Esophagus squamous epithelium (tissue), 5 donors: ENCODE results near the gene IL31RA. TPM values are rescaled to one million over a fixed set of nuclear protein-coding genes. Genes with fewer than 3 reads are reported as not detected.

Experiments used
- DNase-seq: peaks from one replicate; lab custom pipeline; 2025; lab: John Stamatoyannopoulos, UW
- H3K27ac ChIP-seq, 4 donors: fragments of 200-600 bp; sonication (generic); one replicate each; pipeline ENCODE4 v1.5.1; 2016 to 2019; ENCODE audit warnings: mild to moderate bottlenecking in 1 of 4
- H3K27me3 ChIP-seq, 4 donors: fragments of 200-600 bp; sonication (generic); 1 replicate in 3 of 4; 2 replicates in 1 of 4; pipeline versions ENCODE4 v1.5.1 to v1.6.0; 2017 to 2021; ENCODE audit warnings: antibody characterized with exemption in 1 of 4
- H3K36me3 ChIP-seq, 3 donors: fragments of 200-600 bp; sonication (generic); one replicate each; pipeline ENCODE4 v1.5.1; 2016 to 2019
- H3K4me1 ChIP-seq, 3 donors: fragments of 200-600 bp; sonication (generic); one replicate each; pipeline ENCODE4 v1.5.1; 2017 to 2019
- H3K4me3 ChIP-seq, 4 donors: fragments of 200-600 bp; sonication (generic); 1 replicate in 3 of 4; 2 replicates in 1 of 4; pipeline ENCODE4 v1.5.1; 2016 to 2019; ENCODE audit warnings: mild to moderate bottlenecking in 2 of 4, moderate library complexity in 1 of 4
- H3K9me3 ChIP-seq, 3 donors: fragments of 200-600 bp; sonication (generic); one replicate each; pipeline ENCODE4 v1.5.1; 2016 to 2019
- CTCF ChIP-seq, 6 experiments: fragments of 450-650 bp in 4 of 6; fragments of 200-600 bp in 2 of 6; sonication (generic) in 2 of 6; IDR thresholded peaks; one replicate each; pipeline ENCODE4 v1.5.1; 2016 to 2019; ENCODE audit warnings: antibody characterized with exemption in 6 of 6, mild to moderate bottlenecking in 4 of 6, moderate library complexity in 4 of 6
- POLR2A ChIP-seq, 4 donors: fragments of 450-650 bp; IDR thresholded peaks; one replicate each; pipeline ENCODE4 v1.6.1; 2017; ENCODE audit warnings: antibody characterized with exemption in 4 of 4, mild to moderate bottlenecking in 4 of 4, moderate library complexity in 3 of 4
- WGBS, 2 donors: methylation state at CpG; one replicate each; pipeline ENCODE4 v1.1.5; 2018; 5-methylcytosine and 5-hydroxymethylcytosine counted together
- intact Hi-C: fragments of 100-400 bp; cut with DNase I; formaldehyde crosslinking; loops from one replicate; pipeline ENCODE4 v1.15.0; 2022
- total RNA-seq, 4 donors: library from RNA; depleted of rRNA; stranded (reverse); fragments of >200 nt; gene quantifications; one replicate each; pipeline ENCODE4 v1.1.0, GENCODE V29; 2016
- donor health status: DM: yes; HTN: yes; CAD: no.

Gene IL31RA
- total RNA-seq, 4 donors from 2014 or later = not detected

- 68 to 73% methylated on average over 2 of the region's 2 CpGs for WGBS, 2 donors
- intact Hi-C loops = no loop called here
Observed at GRCh38 chr5:55841976-55842375, 9.2 kb upstream of the IL31RA start.

GRCh38 chr5:55847837-55848236 is 3.3 kb upstream of the IL31RA start:
- Histone ChIP-seq H3K9me3 (no peaks in the 10 kb centered on the region), H3K4me3 (no peak overlapping the region), H3K27me3 (no peaks in the 10 kb centered on the region), H3K4me1 (peaks cover 0 to 11% (median 0%) of the 10 kb centered on the region in 3 donors), H3K27ac (no peak overlapping the region), H3K36me3 (no peaks in the 10 kb centered on the region)
- TF ChIP-seq CTCF (IDR thresholded peaks at IDR 0.05) (no peak), POLR2A (IDR thresholded peaks at IDR 0.05) (no peak)
- WGBS, 2 donors = 22 to 48% methylated on average over 1 of the region's 1 CpG
- intact Hi-C loops = no loop called here
- no peak for DNase-seq

More at GRCh38 chr5:55841976-55842375, 9.2 kb upstream of the IL31RA start:
- no peaks in the 10 kb centered on the region for H3K36me3 ChIP-seq
- TF ChIP-seq CTCF (IDR thresholded peaks at IDR 0.05) (no peak), POLR2A (IDR thresholded peaks at IDR 0.05) (no peak)
- no peak overlapping the region for H3K27ac ChIP-seq
- H3K27me3 ChIP-seq = no peaks in the 10 kb centered on the region
- H3K9me3 ChIP-seq = no peaks in the 10 kb centered on the region
- DNase-seq = no peak
- no peaks in the 10 kb centered on the region for H3K4me1 ChIP-seq
- H3K4me3 ChIP-seq = no peak overlapping the region

- peaks cover 0 to 21% (median 0%) of the 10 kb centered on the region in 3 donors for H3K4me1 ChIP-seq
- no peak overlapping the region for H3K27ac ChIP-seq
- no peaks in the 10 kb centered on the region for H3K9me3 ChIP-seq
- intact Hi-C loops = no loop called here
- no peak for DNase-seq
- H3K36me3 ChIP-seq = no peaks in the 10 kb centered on the region
- H3K27me3 ChIP-seq = no peaks in the 10 kb centered on the region
- 75 to 90% methylated on average over 2 of the region's 2 CpGs for WGBS, 2 donors
- no peak for TF ChIP-seq CTCF (IDR thresholded peaks at IDR 0.05)
- TF ChIP-seq POLR2A (IDR thresholded peaks at IDR 0.05) = no peak
- H3K4me3 ChIP-seq = no peak overlapping the region
Observed at GRCh38 chr5:55848783-55849182, 2.4 kb upstream of the IL31RA start.

GRCh38 chr5:55851675-55851979 is 470 bp downstream of the IL31RA start:
- H3K4me1 ChIP-seq = peaks cover 0 to 26% (median 3%) of the 10 kb centered on the region in 3 donors
- intact Hi-C loops = no loop called here
- no peak for DNase-seq
- no peak overlapping the region for H3K4me3 ChIP-seq
- H3K9me3 ChIP-seq = no peaks in the 10 kb centered on the region
- WGBS, 2 donors = 59 to 66% methylated on average over 2 of the region's 2 CpGs
- TF ChIP-seq POLR2A (IDR thresholded peaks at IDR 0.05) (no peak), CTCF (IDR thresholded peaks at IDR 0.05) (no peak)
- no peak overlapping the region for H3K27ac ChIP-seq
- no peaks in the 10 kb centered on the region for H3K36me3 ChIP-seq
- H3K27me3 ChIP-seq = no peaks in the 10 kb centered on the region

- intact Hi-C loops = no loop called here
- DNase-seq = no peak
- Histone ChIP-seq H3K36me3 (no peaks in the 10 kb centered on the region), H3K27me3 (no peaks in the 10 kb centered on the region), H3K27ac (no peak overlapping the region), H3K9me3 (no peaks in the 10 kb centered on the region), H3K4me1 (peaks cover 0 to 26% (median 3%) of the 10 kb centered on the region in 3 donors), H3K4me3 (no peak overlapping the region)
- 38 to 75% methylated on average over 3 of the region's 3 CpGs for WGBS, 2 donors
- TF ChIP-seq POLR2A (IDR thresholded peaks at IDR 0.05) (no peak), CTCF (IDR thresholded peaks at IDR 0.05) (no peak)
Observed at GRCh38 chr5:55852503-55852902, 1.3 kb downstream of the IL31RA start.
